CD4-positive, alpha-beta T cell treated with Interleukin-1 beta for 1 hour (primary cell): ENCODE measurements around the gene MTMR6.

Experiments used
- DNase-seq, 2 donors: peaks; one replicate each; pipeline ENCODE4 v3.0.0-alpha.2; 2020 to 2022

The MTMR6 gene

DNA sequence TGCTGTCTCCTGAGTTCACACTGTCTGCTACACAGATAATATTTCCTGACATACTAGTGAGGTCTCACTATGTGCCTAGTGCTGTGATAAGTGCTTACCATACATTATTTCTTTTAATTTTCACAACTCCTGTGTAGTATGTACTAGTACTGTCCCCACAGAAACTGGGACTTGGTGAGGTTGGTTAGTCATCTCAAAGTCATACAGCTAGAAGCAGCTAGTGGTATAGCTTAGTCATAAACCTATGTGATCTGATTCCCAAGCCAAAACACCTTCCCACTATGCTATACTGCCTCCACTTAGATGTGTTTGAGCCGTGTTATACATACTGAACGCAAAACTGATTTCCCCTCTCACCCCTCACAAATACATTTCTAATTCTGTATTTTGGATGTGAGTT lies 10.5 kb downstream of the MTMR6 start:
- DNase-seq: no peak

DNA sequence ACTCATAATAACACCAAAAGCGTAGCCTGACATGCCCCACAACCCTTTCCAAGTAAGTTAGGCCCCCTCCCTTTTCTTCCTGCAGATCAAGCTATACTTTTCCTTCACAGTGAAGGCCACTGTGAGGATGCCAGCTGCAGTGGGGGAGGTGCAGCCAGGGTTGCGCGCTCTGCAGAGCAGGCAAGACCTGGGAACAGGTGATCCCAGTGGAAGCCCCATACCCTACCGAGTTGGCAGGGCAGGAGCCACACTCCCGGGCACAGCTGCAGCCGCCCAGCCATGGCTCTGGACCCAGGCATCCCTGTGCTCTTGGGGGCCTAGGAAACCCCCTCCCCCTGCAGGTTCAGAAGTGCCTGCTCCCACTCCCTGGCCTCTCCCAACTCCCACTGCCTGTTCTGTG lies 18.7 kb downstream of the MTMR6 start:
- no peak for DNase-seq

GRCh38 chr13:25267715-25268114 lies 19.6 kb downstream of the MTMR6 start:
- DNase-seq: peak in 1 of 2 donors; percentile 31

DNA sequence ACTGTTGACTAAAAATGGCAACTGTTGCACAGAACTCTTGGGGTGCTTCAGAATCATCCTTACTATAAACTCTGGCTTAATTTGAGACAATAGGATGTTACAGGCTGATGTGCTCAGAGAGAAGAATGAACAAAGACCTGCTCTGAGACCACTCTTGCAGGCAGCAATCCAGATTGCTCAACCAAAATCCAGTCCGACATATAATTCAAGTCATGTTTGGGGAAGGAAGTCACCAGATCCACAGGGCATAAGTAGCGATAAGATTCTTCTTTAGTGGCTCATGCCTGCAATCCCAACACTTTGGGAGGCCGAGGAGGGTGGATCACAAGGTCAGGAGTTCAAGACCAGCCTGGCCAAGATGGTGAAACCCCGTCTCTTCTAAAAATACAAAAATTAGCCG lies 20.6 kb downstream of the MTMR6 start:
- no peak for DNase-seq

DNA sequence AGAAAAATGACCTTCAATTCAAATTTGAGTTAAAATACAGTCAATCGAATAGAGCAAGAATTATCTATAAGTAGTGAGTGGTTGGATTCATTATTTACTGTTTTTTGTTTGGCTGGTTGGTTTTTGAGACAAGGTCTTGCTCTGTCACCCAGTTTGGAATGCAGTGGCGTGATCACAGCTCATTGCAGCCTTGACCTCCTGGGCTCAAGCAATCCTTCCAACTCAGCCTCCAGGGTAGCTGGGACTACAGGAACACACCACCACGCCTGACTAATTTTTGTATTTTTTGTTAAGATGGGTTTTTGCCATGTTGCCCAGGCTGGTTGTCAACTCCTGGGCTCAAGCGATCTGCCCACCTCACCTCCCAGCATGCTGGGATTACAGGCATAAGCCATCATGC lies 25.0 kb downstream of the MTMR6 start:
- DNase-seq: no peak

- DNase-seq: no peak
Measured at GRCh38 chr13:25253702-25254101, 33.6 kb downstream of the MTMR6 start.

DNA sequence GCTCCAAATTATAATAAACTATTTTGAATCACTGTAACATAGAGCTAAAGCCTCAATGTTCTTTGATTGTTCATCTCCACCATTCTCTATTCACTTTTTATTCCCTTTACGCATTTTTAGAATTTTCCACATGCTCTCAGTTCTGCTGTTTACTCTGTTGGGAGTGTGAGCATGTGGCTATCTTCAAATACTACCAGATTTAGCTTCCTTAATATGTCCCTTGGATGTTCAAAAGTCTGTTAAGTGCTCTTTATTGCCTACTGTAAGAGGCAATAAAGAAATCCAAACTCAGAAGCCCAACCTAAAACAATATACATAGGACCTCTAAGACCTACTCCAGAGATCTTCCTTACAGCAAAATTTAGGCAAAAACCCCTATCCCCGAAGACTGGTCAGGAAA lies 34.5 kb downstream of the MTMR6 start:
- DNase-seq: no peak

GRCh38 chr13:25252225-25252624 lies 35.1 kb downstream of the MTMR6 start:
- no peak for DNase-seq

DNA sequence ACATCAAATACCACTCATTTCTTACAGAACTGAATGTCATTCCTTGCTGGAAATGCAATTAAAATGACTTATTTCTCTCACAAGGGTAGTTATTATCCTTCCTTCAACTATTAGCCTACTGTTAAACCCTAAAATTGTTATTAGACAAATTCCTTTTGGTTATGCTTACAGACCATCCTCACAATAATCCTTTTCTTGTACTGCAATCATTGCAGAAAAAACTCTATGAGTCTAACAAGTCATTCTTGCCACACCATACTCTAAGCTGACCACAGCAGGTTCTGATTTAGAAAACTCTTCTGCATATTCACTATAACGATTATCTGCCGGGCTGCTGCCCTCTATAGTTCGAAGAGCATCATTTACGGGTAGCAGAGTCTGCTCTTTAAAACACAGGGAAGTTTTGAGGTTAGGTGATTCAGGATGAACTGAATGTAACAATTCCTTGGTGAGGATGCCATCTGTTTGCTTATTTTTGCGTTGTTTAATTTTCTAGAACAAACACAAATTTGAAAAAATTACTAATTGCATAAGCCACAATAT lies 38.2 kb downstream of the MTMR6 start:
- no peak for DNase-seq

GRCh38 chr13:25248071-25248470 lies 39.2 kb downstream of the MTMR6 start:
- DNase-seq: no peak

DNA sequence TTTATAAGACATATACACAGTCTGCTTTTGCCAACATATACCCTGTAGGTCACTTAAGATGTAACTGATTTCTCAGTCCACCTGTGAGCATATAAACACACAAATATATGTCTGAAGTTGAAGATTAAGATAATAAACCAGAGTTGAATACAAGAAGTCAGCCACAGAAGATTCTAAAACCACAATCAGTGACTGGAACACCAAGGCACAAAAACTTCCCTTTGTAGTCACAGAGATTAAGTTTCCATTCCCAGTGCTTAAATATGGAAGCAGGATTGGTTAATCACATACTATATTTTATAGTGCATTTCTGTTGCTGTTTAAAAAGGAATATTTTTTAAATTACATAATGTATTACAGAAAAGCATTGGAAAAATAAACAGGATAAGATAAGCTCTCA lies 39.9 kb downstream of the MTMR6 start:
- no peak for DNase-seq

GRCh38 chr13:25244123-25244522 lies 43.2 kb downstream of the MTMR6 start:
- no peak for DNase-seq

DNA sequence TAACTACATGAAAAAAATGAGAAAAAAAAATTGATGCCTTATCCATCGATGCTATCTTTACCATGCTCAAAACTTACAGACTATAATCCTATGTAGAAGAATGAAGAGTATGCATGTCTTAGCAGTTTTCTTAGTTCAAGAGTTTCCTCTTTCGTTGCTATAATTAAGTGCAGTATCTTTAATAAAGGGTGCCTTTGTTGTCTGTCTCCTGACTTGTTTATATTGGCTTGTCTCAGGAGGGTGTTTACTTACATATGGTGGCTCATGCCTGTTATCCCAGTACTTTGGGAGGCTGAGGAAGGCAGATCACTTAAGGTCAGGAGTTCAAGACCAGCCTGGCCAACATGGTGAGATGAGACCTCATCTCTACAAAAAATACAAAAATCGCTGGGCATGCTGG lies 44.3 kb downstream of the MTMR6 start:
- DNase-seq: no peak

DNA sequence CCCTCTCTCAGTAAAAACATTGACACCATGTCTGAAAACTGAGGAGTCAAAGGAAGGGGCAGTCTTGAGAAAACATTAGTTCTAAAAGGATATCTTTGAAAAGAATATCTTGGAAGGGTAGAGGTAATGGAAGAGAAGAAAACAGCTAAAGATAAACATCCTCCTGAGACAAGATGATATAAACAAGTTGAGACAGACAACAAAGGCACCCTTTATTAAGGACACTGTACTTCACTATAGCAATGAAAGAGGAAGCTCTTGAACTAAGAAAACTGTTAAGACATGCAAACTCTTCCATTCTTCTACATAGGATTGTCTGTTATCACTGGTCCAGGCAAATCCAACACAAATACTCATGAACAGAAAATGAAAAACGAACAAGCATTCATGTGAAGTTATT lies 46.3 kb downstream of the MTMR6 start:
- no peak for DNase-seq

- no peak for DNase-seq
Measured at GRCh38 chr13:25237083-25237482, 50.2 kb downstream of the MTMR6 start.

DNA sequence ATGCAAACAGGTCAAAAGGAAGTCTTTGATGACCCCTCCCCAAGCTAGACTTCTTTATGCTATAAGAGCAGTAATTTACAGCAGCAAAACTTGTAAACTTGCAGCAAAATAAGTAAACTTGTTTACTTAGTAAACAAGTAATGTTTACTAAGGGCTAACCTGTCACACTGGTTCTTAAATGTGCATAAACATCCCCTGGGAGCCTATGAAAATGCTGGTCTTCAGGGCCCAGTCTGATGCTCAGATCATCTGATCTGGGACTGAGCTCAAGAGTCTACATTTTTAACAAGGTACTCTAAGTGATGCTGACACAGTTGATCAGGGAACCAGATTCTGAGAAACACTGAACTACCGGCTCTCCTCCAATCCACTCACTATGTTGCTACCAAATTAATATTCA lies 53.4 kb downstream of the MTMR6 start:
- no peak for DNase-seq

DNA sequence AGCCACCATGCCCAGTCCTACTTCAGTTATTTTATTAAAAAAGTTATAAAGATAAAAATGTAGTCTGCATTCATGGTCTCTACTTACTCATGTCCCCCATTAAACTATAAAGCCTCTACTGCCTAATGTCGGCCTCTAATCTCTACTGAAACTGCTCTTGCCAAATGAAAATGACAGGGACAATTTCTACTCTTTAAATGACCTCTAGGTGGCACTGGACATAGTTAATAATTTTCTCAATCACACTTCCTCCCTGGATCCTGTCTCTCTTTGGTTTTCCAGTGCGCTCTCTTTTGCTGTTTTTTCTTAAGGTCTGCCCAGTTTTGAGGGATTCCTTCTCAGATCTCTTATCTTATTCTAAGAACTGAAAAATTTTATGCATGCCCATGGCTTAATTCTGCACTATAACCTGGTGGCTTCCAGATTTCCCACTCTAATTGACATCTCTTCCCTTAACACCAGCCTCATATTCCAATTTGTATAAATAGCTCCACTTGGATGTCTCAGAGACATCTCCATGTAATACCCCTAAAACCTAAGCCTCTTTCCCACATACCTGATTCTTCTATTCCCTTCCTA lies 54.3 kb downstream of the MTMR6 start:
- DNase-seq: peak in 1 of 2 donors; percentile 24

DNA sequence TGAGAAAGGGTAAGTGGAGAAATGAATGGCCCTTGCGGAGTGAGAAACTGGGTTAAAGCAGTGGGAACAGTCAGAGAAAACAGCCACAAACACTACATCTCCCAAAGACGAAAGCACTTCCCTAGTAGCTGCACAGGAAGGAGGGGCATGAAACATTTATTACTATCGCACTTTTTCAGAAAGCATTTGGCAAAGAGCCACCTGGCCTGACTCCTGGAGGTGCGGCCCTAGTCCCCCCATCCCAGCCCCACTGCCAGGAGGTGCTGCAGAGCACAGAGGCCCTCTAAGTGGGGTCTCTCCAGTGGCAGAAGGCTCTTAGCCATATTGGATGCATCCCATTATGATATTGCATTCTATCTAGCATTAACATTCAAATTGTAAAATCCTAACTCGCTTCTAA lies 55.8 kb downstream of the MTMR6 start:
- no peak for DNase-seq

GRCh38 chr13:25227690-25228089 lies 59.6 kb downstream of the MTMR6 start:
- DNase-seq: no peak

DNA sequence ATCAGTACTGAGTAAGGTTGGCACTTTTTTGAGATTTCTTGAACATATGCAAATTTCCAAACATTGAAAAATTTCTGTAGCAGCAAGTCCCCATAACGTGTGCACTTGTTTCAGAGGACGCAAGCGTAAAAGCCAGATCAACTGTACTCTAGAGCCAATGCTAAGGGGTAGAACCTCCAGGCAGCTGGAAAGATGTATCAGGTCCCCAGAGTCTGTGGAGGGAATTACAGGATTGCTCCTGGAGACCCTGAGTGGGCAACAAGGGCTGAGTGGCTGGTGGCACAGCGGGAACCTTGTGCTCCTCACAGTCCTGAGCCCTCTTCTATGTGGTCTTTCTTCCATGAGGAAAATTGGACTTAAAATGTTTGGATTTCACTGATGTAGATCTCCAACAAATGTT lies 61.3 kb downstream of the MTMR6 start:
- DNase-seq: no peak

DNA sequence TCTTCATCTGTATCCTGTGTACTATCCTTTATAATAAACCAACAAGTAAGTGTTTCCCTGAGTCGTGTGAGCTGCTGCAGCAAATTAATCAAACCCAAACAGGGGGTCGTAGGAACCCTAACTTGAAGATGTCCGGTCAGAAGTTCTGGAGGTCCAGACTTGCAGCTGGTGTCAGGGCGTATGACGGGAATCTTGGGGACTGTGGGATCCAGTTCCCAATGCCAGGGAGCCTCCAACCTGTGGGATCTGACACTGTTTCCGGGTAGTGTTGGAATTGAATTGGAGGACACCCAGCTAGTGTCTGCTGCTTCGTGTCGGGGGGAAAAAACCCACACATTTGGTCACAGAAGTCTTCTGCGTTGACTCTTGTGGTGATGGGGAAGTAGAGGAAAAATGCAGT lies 63.1 kb downstream of the MTMR6 start:
- DNase-seq: no peak

DNA sequence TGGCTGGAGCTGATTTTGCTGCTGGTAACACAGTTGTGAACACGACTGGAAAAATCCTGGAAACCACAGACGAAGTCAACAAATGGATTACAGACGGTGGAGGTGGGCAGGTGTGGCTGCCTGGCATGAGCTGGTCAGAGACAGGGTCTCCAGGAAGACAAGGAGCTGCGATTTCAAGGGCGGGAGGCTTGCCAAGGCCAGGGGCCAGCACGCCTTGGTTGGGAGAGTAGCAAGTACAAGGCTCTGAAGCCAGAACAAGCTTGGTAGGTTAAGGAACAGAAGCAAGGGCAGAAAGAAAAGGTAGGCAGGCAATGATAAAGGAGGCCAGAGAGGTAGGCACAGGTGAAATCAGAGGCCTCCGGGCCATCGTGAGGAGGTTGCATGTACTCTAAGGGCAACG lies 64.5 kb downstream of the MTMR6 start:
- DNase-seq: no peak

GRCh38 chr13:25218019-25218418 lies 69.3 kb downstream of the MTMR6 start:
- DNase-seq: no peak

DNA sequence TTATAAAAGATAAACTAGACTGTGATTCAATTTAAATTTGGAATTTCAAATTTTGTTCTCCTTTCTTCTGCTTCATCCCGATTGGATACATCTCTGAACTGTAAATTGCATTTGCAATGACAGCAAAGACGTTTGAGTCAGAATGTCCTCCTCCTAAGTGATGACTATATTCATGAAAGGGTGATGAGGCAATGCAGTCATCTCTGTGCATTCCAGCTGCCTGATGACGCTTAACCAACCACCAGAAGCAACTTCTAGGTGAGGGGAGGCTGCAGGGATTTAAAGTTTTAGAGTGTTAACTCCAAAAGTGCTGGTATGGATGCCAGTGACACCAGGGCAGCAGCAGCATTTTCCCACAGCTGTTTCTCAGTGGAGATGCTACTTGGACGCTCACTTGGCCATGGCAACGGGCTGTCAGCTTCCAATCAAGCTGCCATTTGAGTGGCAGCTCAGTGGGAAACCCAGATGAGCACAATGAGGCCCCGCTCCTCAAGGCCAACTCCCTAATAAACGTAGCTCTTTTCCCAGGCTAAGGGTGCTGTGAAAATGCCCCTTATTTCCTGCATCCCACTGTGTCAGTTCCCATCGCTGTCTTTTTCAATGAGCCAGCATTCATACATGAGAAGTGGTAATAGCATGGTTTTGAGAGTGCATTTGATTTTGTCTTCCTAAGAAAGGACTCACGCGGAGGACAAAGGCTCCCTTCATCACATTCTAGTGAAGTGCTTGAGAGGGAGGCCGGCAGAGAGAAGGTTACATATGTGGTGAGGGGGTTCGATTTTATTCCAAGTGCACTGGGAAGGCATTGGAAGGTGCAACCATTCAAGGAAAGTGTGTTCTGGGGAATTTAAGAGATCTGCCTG lies 70.0 kb downstream of the MTMR6 start:
- DNase-seq: no peak

DNA sequence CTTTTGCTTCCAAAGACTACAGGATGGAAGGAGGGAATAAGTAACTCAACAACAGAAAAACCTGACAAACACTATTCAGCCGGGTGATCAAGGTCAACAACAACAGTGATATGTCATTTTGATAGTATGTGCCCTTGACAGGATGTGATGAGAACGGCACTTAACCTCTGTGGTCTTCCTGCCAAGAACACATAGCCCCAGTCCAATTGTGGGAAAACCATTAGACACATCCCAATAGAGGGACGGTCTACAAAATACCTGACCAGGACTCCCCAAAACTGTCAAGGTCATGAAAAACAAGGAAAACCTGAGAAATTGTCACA lies 72.1 kb downstream of the MTMR6 start:
- DNase-seq: no peak
